ENCODE results near the gene TWSG1.
"Not testable (repeated sequence)": the region's sequence is repeated elsewhere in the genome, so short reads cannot be mapped to it uniquely, and the experiment has no call there.

The TWSG1 gene

GRCh38 chr18:9336827-9337226 lies 2.3 kb downstream of the TWSG1 start:
- no peak for DNase-seq

- DNase-seq: no peak
These were observed 3.3 kb downstream of the TWSG1 start for GRCh38 chr18:9337873-9338272.

- DNase-seq: no peak
These were observed 5.9 kb downstream of the TWSG1 start for GRCh38 chr18:9340472-9340871.

- no peak for DNase-seq
These were observed 9.0 kb downstream of the TWSG1 start for GRCh38 chr18:9343577-9343976.

GRCh38 chr18:9346775-9347174 lies 12.2 kb downstream of the TWSG1 start:
- no peak for DNase-seq

- no peak for DNase-seq
These were observed 13.6 kb downstream of the TWSG1 start for GRCh38 chr18:9348079-9348671.

GRCh38 chr18:9348766-9349165 lies 14.2 kb downstream of the TWSG1 start:
- DNase-seq: no peak

GRCh38 chr18:9353596-9353995 lies 19.0 kb downstream of the TWSG1 start:
- DNase-seq: no peak

GRCh38 chr18:9354256-9354655 lies 19.7 kb downstream of the TWSG1 start:
- no peak for DNase-seq

GRCh38 chr18:9356976-9357375 lies 22.4 kb downstream of the TWSG1 start:
- no peak for DNase-seq

GRCh38 chr18:9359796-9360195 lies 25.2 kb downstream of the TWSG1 start:
- DNase-seq: no peak

GRCh38 chr18:9361191-9361590 lies 26.6 kb downstream of the TWSG1 start:
- DNase-seq: no peak

GRCh38 chr18:9362869-9363268 lies 28.3 kb downstream of the TWSG1 start:
- DNase-seq: no peak

- DNase-seq: no peak
These were observed 29.7 kb downstream of the TWSG1 start for GRCh38 chr18:9364242-9364641.

- no peak for DNase-seq
These were observed 30.8 kb downstream of the TWSG1 start for GRCh38 chr18:9365406-9365805.

- no peak for DNase-seq
These were observed 31.6 kb downstream of the TWSG1 start for GRCh38 chr18:9366126-9366714.

- DNase-seq: not testable (repeated sequence)
These were observed 38.7 kb downstream of the TWSG1 start for GRCh38 chr18:9373254-9373653.

GRCh38 chr18:9379118-9379517 lies 44.5 kb downstream of the TWSG1 start:
- DNase-seq: no peak

- DNase-seq: no peak
These were observed 45.5 kb downstream of the TWSG1 start for GRCh38 chr18:9380101-9380500.

- no peak for DNase-seq
These were observed 46.2 kb downstream of the TWSG1 start for GRCh38 chr18:9380621-9381395.

GRCh38 chr18:9386879-9387278 lies 52.3 kb downstream of the TWSG1 start:
- no peak for DNase-seq

GRCh38 chr18:9387891-9388290 lies 53.3 kb downstream of the TWSG1 start:
- no peak for DNase-seq

GRCh38 chr18:9389706-9390105 lies 55.1 kb downstream of the TWSG1 start:
- no peak for DNase-seq

- no peak for DNase-seq
These were observed 58.2 kb downstream of the TWSG1 start for GRCh38 chr18:9392726-9393125.
